DMS114 treated with DMSO at 0.1 percent for 48 hours (cell line): ENCODE data around the gene LRIF1.
"Not testable (repeated sequence)": the region's sequence is repeated elsewhere in the genome, so short reads cannot be mapped to it uniquely, and the experiment has no call there.

Source experiments
- DNase-seq: peaks from one replicate; lab custom pipeline; 2025; ENCODE audit not compliant: unreplicated experiment; lab: John Stamatoyannopoulos, UW

LRIF1 gene

DNA sequence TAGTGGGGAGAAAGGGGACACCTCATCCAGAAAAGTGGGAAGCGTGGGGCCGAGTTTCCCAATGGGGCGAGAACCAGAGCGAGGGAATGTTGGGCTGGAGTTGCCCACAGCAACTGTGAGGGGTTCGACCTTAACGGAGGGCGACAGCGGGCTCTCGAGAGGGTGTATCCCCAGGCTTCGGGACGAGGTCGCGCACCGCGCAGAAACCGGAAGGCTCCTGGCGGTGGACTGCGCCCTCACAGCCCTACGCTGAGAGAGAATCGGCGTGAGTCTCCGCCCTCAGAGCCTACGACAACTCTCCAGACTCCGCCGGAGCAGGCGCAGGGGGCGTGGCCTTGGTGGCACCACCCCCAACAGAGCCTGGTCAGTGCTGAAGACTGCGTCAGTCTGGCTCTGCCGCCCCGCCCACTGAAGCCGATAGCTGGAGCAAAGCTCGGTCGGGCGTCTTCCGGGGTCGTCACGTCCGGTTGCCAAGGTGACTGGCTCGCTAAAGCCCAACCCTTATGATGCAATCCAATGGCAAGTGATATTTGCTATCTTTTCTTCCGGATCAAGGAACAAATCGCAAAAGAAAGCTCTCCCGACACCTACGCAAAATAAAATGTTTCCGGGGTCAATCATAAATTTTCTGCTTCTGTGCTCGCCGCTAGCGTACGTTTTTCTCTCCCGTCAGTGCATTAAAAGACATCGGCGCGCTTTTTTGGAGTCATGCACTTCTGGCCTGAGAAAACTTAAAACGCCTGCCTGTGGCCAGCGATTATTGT, at the start of gene LRIF1:
LRIF1 (minus strand) TSS at position 232 of the 764 bp plus-strand sequence. CDS start 234 bp downstream, outside the sequence.
- DNase-seq: peak; percentile 98

DNA sequence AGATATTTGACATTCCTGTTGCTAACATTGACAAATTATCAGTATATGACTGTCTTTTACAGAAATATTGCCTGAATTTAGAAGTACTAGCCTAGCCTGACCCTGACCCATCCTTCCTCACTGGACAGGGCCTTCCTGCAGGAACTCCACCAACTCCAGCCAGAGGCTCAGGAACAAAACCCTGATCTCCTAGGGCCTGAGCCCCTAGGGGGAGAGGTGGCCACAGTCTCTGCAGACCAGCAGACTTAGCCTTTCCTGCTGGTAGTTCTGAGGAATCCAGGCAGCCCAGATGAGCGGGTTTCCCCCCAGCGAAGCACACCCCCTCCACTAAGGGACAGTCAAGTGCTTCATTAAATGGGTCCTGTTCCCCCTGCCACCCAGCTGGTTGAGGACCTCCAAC, 44.3 kb upstream of the LRIF1 start:
- no peak for DNase-seq

GRCh38 chr1:111006556-111006955, 42.8 kb upstream of the LRIF1 start:
- DNase-seq: no peak

GRCh38 chr1:110999607-111000006, 35.9 kb upstream of the LRIF1 start:
- DNase-seq: not testable (repeated sequence)

DNA sequence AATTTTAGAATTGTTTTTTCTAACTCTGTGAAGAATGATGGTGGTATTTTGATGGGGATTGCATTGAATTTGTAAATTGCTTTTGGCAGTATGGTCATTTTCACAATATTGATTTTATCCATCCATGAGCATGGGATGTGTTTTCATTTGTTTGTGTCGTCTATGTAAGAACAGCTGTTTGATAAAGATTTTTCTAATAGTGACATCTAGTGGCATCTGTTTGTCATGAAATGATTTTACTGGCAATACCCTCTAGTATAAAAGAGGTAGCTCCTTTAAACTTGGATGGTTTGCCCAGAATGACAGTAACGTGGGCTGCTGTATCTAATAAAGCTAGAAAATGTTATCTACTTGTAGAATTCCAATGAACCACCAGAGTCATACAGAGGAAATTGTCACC, 28.6 kb upstream of the LRIF1 start:
- DNase-seq: peak; percentile 29

- not testable (repeated sequence) for DNase-seq
Measured at GRCh38 chr1:110991295-110991694, 27.6 kb upstream of the LRIF1 start.

DNA sequence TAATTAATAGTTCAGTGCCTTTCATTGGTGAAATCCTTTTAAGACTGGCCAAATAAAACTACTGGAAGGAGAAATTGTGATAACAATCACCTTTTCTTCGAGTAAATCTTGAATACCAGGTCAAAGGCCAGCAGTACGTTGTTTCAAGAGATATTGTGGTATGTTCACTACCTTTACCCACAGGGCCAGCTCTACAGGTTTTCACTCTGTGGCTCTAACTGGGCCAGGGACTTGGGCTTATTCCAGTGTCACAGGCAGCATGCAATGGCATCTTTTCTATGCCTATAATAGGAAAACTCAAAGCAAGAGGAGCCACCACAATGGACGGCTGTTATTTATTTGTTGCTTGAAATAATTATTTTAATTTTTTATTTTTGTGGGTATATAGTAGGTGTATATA, 26.8 kb upstream of the LRIF1 start:
- DNase-seq: no peak

GRCh38 chr1:110986407-110986891, 22.7 kb upstream of the LRIF1 start:
- no peak for DNase-seq

DNA sequence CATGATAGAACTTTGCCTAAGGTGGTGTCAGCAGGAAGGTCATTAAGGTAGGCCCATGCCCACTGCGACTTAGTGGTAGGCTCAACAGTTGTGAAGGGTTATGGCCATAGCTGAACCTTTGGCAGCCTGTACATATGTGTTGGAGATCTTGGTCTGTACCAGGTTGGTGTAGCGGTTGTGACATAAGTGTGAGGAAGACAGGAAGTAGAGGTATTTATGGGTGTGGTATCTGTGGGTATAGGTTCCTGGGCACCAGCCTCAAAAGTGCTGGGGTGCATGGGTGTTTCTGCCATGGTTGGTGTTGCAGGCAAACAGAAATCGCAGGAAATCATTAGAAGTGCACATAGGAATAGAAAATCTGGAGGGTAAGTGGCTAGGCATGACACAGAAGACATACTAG, 18.6 kb upstream of the LRIF1 start:
- DNase-seq: no peak

DNA sequence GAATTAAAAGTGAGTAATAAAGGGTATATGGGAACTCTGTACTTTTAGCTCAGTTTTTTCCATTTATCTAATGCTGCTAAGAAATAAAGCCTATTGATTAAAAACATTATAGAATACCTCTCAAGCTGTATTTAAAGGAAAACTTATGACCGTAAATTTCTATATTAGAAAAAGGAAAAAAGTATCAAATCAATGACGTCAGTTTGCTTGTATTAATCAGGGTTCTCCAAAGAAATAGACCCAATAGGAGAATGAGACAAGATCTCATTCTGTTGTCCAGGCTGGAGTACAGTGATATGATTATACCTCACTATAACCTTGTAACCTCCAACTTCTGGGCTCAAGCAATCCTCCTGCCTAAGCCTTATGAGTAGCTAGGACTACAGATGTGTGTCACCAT, 15.4 kb upstream of the LRIF1 start:
- no peak for DNase-seq

DNA sequence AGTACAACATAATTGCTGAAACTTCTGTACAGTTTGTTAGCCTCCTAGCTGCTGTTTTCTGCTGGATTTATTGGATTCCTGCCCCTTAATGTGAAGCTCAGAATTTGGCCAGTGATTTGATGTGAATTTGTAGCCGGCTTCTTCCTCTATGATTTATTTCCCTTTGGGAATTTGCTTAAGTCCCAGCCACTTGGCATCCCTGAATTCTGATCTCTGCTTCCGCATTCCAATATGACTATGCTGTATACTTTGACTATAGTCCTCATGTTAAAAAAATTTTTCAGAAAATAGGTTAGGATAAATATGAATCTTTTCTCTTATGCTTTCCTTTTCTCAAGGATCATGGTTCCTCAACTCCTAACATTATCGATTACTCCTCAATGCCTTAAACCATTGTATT, 12.4 kb upstream of the LRIF1 start:
- no peak for DNase-seq

- DNase-seq: no peak
Measured at GRCh38 chr1:110975265-110975664, 11.5 kb upstream of the LRIF1 start.

DNA sequence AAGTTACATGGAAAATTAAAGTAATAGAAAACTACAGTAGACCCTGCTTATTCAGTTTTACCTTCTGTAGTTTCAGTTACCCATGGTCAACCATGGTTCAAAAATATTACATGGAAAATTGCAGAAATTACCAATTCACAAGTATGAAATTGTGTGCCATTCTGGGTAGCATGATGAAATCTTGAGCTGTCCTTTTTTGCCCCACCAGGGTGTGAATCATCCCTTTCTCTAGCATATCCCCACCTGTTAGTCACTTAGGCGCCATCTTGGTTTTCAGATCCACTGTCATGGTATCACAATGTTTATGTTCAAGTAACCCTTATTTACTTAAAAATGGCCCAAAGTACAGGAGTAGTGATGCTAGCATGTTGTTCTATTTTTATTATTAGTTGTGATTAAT, 3.5 kb upstream of the LRIF1 start:
- no peak for DNase-seq

DNA sequence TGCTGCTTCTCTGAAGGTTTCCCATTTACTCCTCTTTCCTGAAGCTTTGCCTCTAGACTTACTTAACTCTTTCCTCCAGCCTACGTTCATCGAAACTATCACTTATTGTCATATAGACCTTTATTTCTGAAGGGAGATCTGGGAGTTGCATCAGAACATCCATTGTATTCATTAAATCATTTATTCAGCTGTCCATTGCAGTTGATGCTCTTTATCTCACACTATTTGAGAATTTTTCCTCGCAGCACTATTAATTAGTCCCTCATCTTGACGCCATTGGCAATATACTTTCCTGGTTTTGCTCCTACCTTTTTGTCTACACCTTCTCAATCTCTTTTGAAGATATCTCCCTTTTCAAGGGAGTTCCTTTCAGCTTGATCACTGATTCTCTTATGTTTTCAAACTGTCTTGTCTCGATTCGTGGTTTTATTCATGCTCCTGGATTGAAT, 757 bp upstream of the LRIF1 start:
- DNase-seq: no peak

- DNase-seq: peak; percentile 65
Measured at GRCh38 chr1:110962892-110963690, 631 bp downstream of the LRIF1 start.

GRCh38 chr1:110961902-110962301, 1.8 kb downstream of the LRIF1 start:
- DNase-seq: no peak

- no peak for DNase-seq
Measured at GRCh38 chr1:110960777-110961420, 2.8 kb downstream of the LRIF1 start.

DNA sequence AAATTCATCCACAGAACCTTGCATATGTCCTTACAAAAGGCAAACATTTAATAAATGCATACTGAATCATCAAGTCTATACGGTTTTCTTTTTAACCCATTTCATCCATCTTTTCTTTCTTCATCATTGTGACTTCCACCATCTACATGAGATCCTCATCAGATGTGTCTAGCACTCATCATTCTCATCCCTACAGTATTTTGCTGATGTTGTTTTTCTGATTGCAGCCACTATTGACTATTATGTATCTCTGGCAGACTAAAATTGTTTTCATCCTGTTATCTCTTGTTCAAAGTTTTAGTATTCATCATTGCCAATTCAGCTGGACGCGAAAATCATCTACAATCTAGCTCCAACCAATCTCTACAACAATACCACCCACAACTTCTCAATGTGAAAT, 5.9 kb downstream of the LRIF1 start:
- no peak for DNase-seq

DNA sequence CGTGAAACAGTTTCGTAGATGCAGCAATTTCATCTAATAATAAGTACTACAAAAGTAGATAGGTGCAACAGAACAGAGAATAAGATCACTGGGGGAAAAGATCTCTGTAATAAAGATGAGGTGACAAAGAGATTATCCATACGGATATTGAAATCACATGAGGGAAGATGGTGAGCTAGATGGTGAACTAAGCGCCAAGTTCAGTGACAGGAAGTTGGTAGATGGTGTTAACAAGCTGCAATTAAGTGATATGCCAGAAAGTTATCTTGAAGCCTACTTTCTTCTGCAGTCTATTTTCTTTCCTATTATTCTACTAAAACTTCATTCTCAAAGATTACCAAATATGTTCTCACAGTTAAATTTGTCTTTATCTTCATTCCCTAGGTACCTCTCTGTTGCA, 7.1 kb downstream of the LRIF1 start:
- DNase-seq: no peak

DNA sequence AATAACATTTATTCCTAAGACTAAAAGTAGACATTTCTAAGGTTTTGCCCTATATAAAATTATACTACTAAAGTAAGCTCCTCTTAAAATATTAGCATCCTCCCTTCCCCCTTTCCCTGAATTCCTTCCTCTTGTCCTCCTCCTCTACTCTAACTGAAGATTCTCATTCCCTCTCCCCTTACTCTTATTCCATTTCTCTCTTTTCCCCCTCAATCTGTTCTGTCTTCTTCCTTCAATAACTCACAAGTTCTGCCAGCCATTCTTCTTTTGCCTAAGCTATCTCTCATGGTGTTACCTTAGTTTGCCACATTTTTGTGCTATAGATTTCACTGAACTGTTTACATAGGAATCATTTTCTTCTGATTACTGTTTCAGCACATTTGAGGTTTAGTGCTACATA, 10.7 kb downstream of the LRIF1 start:
- DNase-seq: no peak

DNA sequence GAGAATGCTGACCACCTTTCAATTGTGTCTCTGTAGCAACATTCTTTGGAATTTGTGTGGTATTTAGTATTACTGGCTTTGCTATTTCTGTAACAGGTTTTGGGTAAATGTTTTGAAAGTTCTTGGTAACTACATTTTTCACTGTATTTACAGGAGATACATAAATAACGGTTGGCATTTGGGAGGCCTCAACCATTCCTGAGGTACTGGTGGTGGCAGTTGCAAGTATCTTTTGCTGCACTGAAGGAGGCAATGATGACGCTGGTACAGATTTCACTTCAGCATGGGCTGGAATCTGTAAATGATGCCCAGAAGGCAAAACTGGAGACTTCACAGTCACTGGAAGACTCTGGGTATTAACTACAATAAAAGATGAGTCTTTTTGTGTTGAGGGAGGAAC, 11.7 kb downstream of the LRIF1 start:
- DNase-seq: no peak

DNA sequence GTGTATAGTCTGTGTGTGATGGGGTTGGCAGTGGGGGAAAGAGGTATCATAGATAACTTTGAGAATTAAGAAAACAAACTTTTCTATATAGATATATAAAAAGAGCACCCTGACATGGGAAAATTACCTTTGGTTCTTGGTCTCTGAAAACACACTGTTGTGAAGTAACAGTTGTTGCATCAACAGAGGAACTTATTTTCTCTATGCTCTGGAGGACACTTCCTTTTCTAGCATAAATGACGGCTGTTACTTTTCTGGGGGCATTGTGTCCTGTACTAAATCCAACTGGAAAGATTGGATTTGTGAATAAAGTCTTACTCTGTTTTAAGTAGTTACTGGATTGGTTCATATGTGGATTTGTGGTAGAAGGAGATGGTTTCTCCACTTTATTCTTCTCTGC, 12.6 kb downstream of the LRIF1 start:
- no peak for DNase-seq
